Endodermal cell (in vitro differentiated cells): ENCODE measurements around the gene WSCD1. TPM values are rescaled to one million over a fixed set of nuclear protein-coding genes. Genes with fewer than 3 reads are reported as not detected.

Experiments used
- DNase-seq: peaks from one replicate; pipeline ENCODE4 v3.0.0-alpha.2; 2017
- H3K27ac ChIP-seq: 2 replicates; pipeline ENCODE4 v1.5.1; 2013; ENCODE audit warnings: mild to moderate bottlenecking, low read depth, low read length, moderate library complexity
- H3K27me3 ChIP-seq: 2 replicates; pipeline ENCODE4 v1.6.1; 2013; ENCODE audit warnings: mild to moderate bottlenecking, low read length, moderate library complexity; ENCODE audit not compliant: insufficient read depth, control insufficient read depth, poor library complexity, severe bottlenecking
- H3K36me3 ChIP-seq: 2 replicates; pipeline ENCODE4 v1.7.0; 2013; ENCODE audit warnings: mild to moderate bottlenecking, low read length, moderate library complexity; ENCODE audit not compliant: control insufficient read depth, insufficient read depth
- H3K4me1 ChIP-seq: one replicate; pipeline ENCODE4 v1.7.0; 2013; ENCODE audit warnings: low read length; ENCODE audit not compliant: control insufficient read depth, insufficient read depth
- H3K4me3 ChIP-seq: 2 replicates; pipeline ENCODE4 v1.5.1; 2013; ENCODE audit warnings: mild to moderate bottlenecking, low read length, moderate library complexity
- H3K9ac ChIP-seq: 2 replicates; pipeline ENCODE4 v1.6.1; 2013; ENCODE audit warnings: mild to moderate bottlenecking, low read length, moderate library complexity; ENCODE audit not compliant: poor library complexity, severe bottlenecking; ENCODE audit errors: extremely low read depth
- H3K9me3 ChIP-seq: 2 replicates; pipeline ENCODE4 v1.6.1; 2013; ENCODE audit warnings: mild to moderate bottlenecking, low read length, moderate library complexity; ENCODE audit not compliant: control insufficient read depth
- H3K27ac Mint-ChIP-seq: 2 replicates; pipeline ENCODE4 v1.8.0; 2020; ENCODE audit warnings: mixed read lengths
- H3K27me3 Mint-ChIP-seq: 2 replicates; pipeline ENCODE4 v1.8.0; 2021; ENCODE audit warnings: mild to moderate bottlenecking, mixed read lengths; ENCODE audit not compliant: insufficient read depth
- H3K36me3 Mint-ChIP-seq: 2 replicates; pipeline ENCODE4 v1.8.0; 2020; ENCODE audit warnings: low read depth, mixed read lengths
- H3K4me1 Mint-ChIP-seq: 2 replicates; pipeline ENCODE4 v1.8.0; 2020; ENCODE audit warnings: mixed read lengths
- H3K4me3 Mint-ChIP-seq: 2 replicates; pipeline ENCODE4 v1.8.0; 2020; ENCODE audit warnings: mild to moderate bottlenecking, moderate library complexity, mixed read lengths
- H3K9me3 Mint-ChIP-seq: 2 replicates; pipeline ENCODE4 v1.8.0; 2020; ENCODE audit warnings: mild to moderate bottlenecking, mixed read lengths
- WGBS, 2 experiments: methylation state at CpG; one replicate each; pipeline versions ENCODE4 v1.1.5 to v1.1.7; 2013; ENCODE audit warnings: missing lambda C conversion rate in 2 of 2, mixed read lengths in 1 of 2; ENCODE audit not compliant: insufficient coverage in 1 of 2, insufficient read length in 1 of 2; 5-methylcytosine and 5-hydroxymethylcytosine counted together
- total RNA-seq, 2 donors: library from RNA; stranded (reverse); fragmentation: NEBNext Ultra II Directional in 1 of 2; extraction: Animal tissue kit (Norgen Biotek cat#: 25700) in 1 of 2; gene quantifications; 2 replicates in 1 of 2; 3 replicates in 1 of 2; pipeline ENCODE4 v1.2.1, GENCODE V29; 2021
- TF ChIP-seq, protein P1 (sequence below): fragments of 200-600 bp; sonication (generic); conservative IDR thresholded peaks from 2 replicates; pipeline ENCODE4 v1.5.0; 2021; ENCODE audit warnings: antibody characterized with exemption, mild to moderate bottlenecking

WSCD1 gene
- total RNA-seq, 2 donors from 2014 or later, result 6.5 to 7.7 TPM

DNA sequence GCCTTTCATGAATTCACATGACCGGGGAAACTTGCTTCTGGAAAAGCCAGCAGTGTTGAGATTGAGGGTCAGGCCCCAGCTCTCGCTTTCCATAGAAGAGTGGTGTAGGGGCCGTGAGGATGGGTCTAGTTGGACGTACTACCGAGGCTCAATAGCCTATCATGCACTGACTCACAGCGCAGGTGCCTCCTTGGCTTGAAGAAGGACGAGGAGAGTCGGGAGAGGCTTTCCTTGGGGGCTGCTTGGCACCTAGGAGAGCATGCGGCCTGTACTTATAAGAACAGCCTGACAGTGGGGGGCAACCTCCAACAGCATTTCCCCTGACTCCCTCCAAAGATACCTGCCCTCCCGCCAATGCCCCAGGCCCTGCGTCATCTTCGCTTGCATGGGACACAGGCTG lies 37.6 kb downstream of the WSCD1 start:
- peaks cover 21% of the 10 kb centered on the region for H3K4me1 Mint-ChIP-seq
- Histone ChIP-seq H3K27ac (no peak overlapping the region), H3K4me1 (peaks cover 7% of the 10 kb centered on the region), H3K9me3 (peaks cover 6% of the 10 kb centered on the region), H3K27me3 (peaks cover 35% of the 10 kb centered on the region), H3K9ac (no peak overlapping the region), H3K36me3 (no peaks in the 10 kb centered on the region), H3K4me3 (no peak overlapping the region)
- peaks cover 7% of the 10 kb centered on the region for H3K36me3 Mint-ChIP-seq
- H3K27me3 Mint-ChIP-seq, result peaks cover 97% of the 10 kb centered on the region
- TF ChIP-seq, protein P1, sequence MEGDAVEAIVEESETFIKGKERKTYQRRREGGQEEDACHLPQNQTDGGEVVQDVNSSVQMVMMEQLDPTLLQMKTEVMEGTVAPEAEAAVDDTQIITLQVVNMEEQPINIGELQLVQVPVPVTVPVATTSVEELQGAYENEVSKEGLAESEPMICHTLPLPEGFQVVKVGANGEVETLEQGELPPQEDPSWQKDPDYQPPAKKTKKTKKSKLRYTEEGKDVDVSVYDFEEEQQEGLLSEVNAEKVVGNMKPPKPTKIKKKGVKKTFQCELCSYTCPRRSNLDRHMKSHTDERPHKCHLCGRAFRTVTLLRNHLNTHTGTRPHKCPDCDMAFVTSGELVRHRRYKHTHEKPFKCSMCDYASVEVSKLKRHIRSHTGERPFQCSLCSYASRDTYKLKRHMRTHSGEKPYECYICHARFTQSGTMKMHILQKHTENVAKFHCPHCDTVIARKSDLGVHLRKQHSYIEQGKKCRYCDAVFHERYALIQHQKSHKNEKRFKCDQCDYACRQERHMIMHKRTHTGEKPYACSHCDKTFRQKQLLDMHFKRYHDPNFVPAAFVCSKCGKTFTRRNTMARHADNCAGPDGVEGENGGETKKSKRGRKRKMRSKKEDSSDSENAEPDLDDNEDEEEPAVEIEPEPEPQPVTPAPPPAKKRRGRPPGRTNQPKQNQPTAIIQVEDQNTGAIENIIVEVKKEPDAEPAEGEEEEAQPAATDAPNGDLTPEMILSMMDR, result no peak
- peaks cover 8% of the 10 kb centered on the region for H3K9me3 Mint-ChIP-seq
- no peak overlapping the region for H3K27ac Mint-ChIP-seq
- 95 to 98% methylated on average over 7 to 12 of the region's 12 CpGs for WGBS, 2 experiments
- no peak overlapping the region for H3K4me3 Mint-ChIP-seq
- DNase-seq, result peak; percentile 34

GRCh38 chr17:6108382-6108781 lies 38.2 kb downstream of the WSCD1 start:
- no peak overlapping the region for H3K4me3 ChIP-seq
- no peak overlapping the region for H3K4me3 Mint-ChIP-seq
- 80 to 98% methylated on average over 1 to 5 of the region's 5 CpGs for WGBS, 2 experiments
- H3K27ac ChIP-seq, result no peak overlapping the region
- H3K36me3 ChIP-seq, result no peaks in the 10 kb centered on the region
- peaks cover 35% of the 10 kb centered on the region for H3K27me3 ChIP-seq
- peaks cover 8% of the 10 kb centered on the region for H3K9me3 Mint-ChIP-seq
- H3K4me1 ChIP-seq, result peaks cover 6% of the 10 kb centered on the region
- TF ChIP-seq, protein P1, result no peak
- peaks cover 15% of the 10 kb centered on the region for H3K4me1 Mint-ChIP-seq
- no peak overlapping the region for H3K9ac ChIP-seq
- peak; percentile 30 for DNase-seq
- H3K27ac Mint-ChIP-seq, result no peak overlapping the region
- H3K36me3 Mint-ChIP-seq, result peaks cover 7% of the 10 kb centered on the region
- H3K9me3 ChIP-seq, result peaks cover 6% of the 10 kb centered on the region
- H3K27me3 Mint-ChIP-seq, result peaks cover 97% of the 10 kb centered on the region

- peak; percentile 20 for DNase-seq
- no peaks in the 10 kb centered on the region for H3K36me3 ChIP-seq
- H3K27me3 ChIP-seq, result peaks cover 30% of the 10 kb centered on the region
- H3K36me3 Mint-ChIP-seq, result peaks cover 7% of the 10 kb centered on the region
- TF ChIP-seq, protein P1, result no peak
- H3K9me3 ChIP-seq, result peaks cover 6% of the 10 kb centered on the region
- no peak overlapping the region for H3K27ac Mint-ChIP-seq
- H3K9me3 Mint-ChIP-seq, result peaks cover 8% of the 10 kb centered on the region
- peaks cover 12% of the 10 kb centered on the region for H3K4me1 Mint-ChIP-seq
- no peak overlapping the region for H3K4me3 Mint-ChIP-seq
- H3K4me1 ChIP-seq, result peaks cover 3% of the 10 kb centered on the region
- no peak overlapping the region for H3K4me3 ChIP-seq
- H3K27ac ChIP-seq, result no peak overlapping the region
- H3K27me3 Mint-ChIP-seq, result peaks cover 96% of the 10 kb centered on the region
- WGBS, 2 experiments, result 94 to 95% methylated on average over 4 to 5 of the region's 5 CpGs
- no peak overlapping the region for H3K9ac ChIP-seq
Observed at GRCh38 chr17:6108987-6109386, 38.8 kb downstream of the WSCD1 start.
